Naive thymus-derived CD8-positive, alpha-beta T cell (primary cell): ENCODE results near the gene HTRA1. TPM values are rescaled to one million over a fixed set of nuclear protein-coding genes. Genes with fewer than 3 reads are reported as not detected.

Experiments
- ATAC-seq, 2 donors: fragments of 150-1000 bp; cut with Tn5 transposase in 1 of 2; sonication (Bioruptor Pico), chemical (Tn5 transposase) in 1 of 2; 1 replicate in 1 of 2; 2 replicates in 1 of 2; pipeline ENCODE4 v1.10.0; 2021; ENCODE audit warnings: mild to moderate bottlenecking in 2 of 2, moderate library complexity in 2 of 2
- POLR2A ChIA-PET: fragments of 350-600 bp; sonication (Branson Sonifier 250); formaldehyde crosslinking; loops from one replicate; lab custom pipeline; 2021; ENCODE audit warnings: antibody characterized with exemption; lab: Charles Lee
- DNase-seq, 10 donors: peaks; one replicate each; pipeline versions ENCODE4 v3.0.0 to v3.0.0-alpha.2; 2020 to 2022
- H3K27ac Mint-ChIP-seq, 10 donors: one replicate each; pipeline ENCODE4 v1.8.0; 2020 to 2022; ENCODE audit warnings: mild to moderate bottlenecking in 10 of 10, mixed read lengths in 10 of 10, moderate library complexity in 4 of 10, inconsistent platforms in 1 of 10
- H3K27me3 Mint-ChIP-seq, 5 donors: one replicate each; pipeline ENCODE4 v1.8.0; 2021 to 2022; ENCODE audit warnings: mixed read lengths in 5 of 5
- H3K36me3 Mint-ChIP-seq, 3 donors: one replicate each; pipeline ENCODE4 v1.8.0; 2020 to 2022; ENCODE audit warnings: mixed read lengths in 3 of 3, mild to moderate bottlenecking in 2 of 3, inconsistent platforms in 1 of 3
- H3K4me1 Mint-ChIP-seq, 4 donors: one replicate each; pipeline ENCODE4 v1.8.0; 2021 to 2022; ENCODE audit warnings: mixed read lengths in 4 of 4
- H3K4me3 Mint-ChIP-seq, 10 donors: one replicate each; pipeline ENCODE4 v1.8.0; 2020 to 2022; ENCODE audit warnings: mild to moderate bottlenecking in 10 of 10, mixed read lengths in 10 of 10, moderate library complexity in 6 of 10, inconsistent platforms in 1 of 10
- H3K9me3 Mint-ChIP-seq, 9 donors: one replicate each; pipeline ENCODE4 v1.8.0; 2020 to 2022; ENCODE audit warnings: mixed read lengths in 9 of 9, mild to moderate bottlenecking in 3 of 9, inconsistent platforms in 1 of 9, moderate library complexity in 1 of 9
- polyA plus RNA-seq, 3 donors: library from polyadenylated mRNA; unstranded; fragments of 300-500 nt; fragmentation: Illumina TruSeq; gene quantifications; one replicate each; pipeline ENCODE4 v1.2.3, GENCODE V29; 2021
- total RNA-seq, 8 experiments: library from RNA in 2 of 8; stranded (reverse) in 2 of 8; gene quantifications; one replicate each; pipeline ENCODE4 v1.2.3 and lab custom pipeline; 2021 to 2026

Gene HTRA1
- total and polyA plus RNA-seq, 5 experiments from 2014 or later, result not detected

DNA sequence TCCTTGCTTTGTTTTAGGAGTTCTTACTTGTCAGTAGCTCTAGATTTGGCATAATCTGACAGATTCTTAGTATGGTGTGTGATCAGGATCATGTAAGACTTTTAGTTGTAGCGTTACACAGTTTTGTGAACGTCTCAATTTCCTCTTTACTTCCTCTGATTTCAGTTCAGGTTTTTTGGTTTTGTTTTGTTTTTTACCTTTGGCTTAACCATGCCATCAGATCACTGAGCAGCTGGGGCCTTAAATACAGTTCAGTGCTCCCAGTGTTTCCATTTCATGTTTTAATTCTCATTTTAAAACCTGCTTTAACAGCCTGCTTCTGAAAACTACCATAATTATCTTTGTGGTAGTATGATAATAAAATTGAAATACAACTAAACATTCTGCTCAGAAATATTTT, 34.1 kb upstream of the HTRA1 start:
- H3K27me3 Mint-ChIP-seq, result no peaks in the 10 kb centered on the region
- peak overlapping the region; percentile 48 to 92 (median 79) for H3K27ac Mint-ChIP-seq
- peaks cover 14 to 55% (median 29%) of the 10 kb centered on the region in 4 donors for H3K4me1 Mint-ChIP-seq
- POLR2A ChIA-PET, result interaction anchor here (1.5 kb wide), 1 partner anchor 53 kb away, joined by 10 read pairs; the partner anchor contains the start of gene PLEKHA1
- ATAC-seq (no peak), DNase-seq (no peak)
- H3K9me3 Mint-ChIP-seq, result no peaks in the 10 kb centered on the region
- H3K36me3 Mint-ChIP-seq, result peaks cover 6 to 39% (median 19%) of the 10 kb centered on the region in 3 donors
- H3K4me3 Mint-ChIP-seq, result peak overlapping the region in 8 of 10 donors; percentile 1 to 46 (median 32)

DNA sequence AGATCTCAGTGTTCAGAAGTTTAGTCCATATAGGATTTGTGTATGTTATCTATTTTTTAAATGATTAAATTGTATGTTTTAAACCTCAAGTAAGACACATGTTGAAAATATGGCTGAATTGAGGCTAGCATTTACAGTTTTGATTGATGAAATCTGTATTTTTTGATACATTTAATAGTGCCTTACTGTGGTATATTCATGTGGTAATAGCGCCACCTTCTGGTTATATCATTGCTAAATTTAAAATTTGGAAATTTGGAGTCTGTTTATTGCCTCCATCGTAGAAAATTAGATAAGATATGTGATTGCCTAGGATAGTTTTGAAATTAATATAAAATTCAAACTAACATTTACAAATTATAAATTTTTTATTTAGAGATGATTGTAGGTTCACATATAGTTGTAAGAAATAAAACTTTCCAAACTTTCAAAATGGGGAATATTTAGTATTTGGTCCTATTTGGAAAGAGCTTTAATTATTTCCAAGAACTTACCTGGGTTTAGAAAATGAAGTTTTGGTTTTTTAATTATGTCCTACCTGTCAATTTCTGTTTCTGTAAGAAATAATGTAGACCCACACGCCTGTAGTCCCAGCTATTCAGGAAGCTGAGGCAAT, 26.0 kb upstream of the HTRA1 start:
- H3K27ac Mint-ChIP-seq, result peak overlapping the region in 2 of 10 donors; percentile 19 to 46

DNA sequence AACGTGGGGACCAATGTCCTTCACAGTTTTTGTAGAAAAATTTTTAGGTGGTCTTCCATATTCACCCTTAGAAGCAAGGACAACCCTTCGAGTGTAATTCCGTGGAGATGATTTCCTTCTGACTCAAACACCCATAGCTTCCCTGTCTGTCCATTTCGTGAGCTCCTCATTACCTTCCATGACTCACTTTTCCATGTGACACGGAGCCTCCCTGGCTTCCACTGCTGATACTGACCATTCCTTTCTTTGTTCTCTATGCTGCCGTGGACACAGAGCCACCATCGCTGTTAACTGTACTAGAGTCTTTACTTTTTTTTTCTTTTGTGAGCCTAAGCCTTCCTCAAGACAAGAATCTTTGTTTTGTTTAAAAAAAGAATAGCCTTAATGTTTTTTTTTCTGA, 19.4 kb upstream of the HTRA1 start:
- H3K4me1 Mint-ChIP-seq, result peaks cover 0 to 4% (median 1%) of the 10 kb centered on the region in 4 donors
- DNase-seq (no peak), ATAC-seq (no peak)
- H3K9me3 Mint-ChIP-seq, result peaks cover 0 to 10% (median 4%) of the 10 kb centered on the region in 9 donors
- H3K27me3 Mint-ChIP-seq, result peaks cover 0 to 3% (median 0%) of the 10 kb centered on the region in 5 donors
- H3K36me3 Mint-ChIP-seq, result peaks cover 3 to 10% (median 4%) of the 10 kb centered on the region in 3 donors
- H3K4me3 Mint-ChIP-seq, result peak overlapping the region in 1 of 10 donors; percentile 5
- POLR2A ChIA-PET, result no interaction called here
- no peak overlapping the region for H3K27ac Mint-ChIP-seq

More for the DNA sequence above, 26.0 kb upstream of the HTRA1 start:
- peaks cover 7 to 24% (median 7%) of the 10 kb centered on the region in 3 donors for H3K36me3 Mint-ChIP-seq
- peak; percentile 42 to 61 for ATAC-seq
- peaks cover 0 to 4% (median 2%) of the 10 kb centered on the region in 9 donors for H3K9me3 Mint-ChIP-seq
- H3K4me1 Mint-ChIP-seq, result peaks cover 0 to 11% (median 5%) of the 10 kb centered on the region in 4 donors
- no peak overlapping the region for H3K4me3 Mint-ChIP-seq
- peak in 4 of 10 donors; percentile 4 to 70 (median 66) for DNase-seq
- peaks cover 0 to 1% (median 0%) of the 10 kb centered on the region in 5 donors for H3K27me3 Mint-ChIP-seq
- POLR2A ChIA-PET, result interaction anchor here (1.2 to 2.3 kb wide), 5 partner anchors 17 to 136 kb away, joined by 3 to 10 read pairs (median 4); partner anchors contain the start of gene PLEKHA1

DNA sequence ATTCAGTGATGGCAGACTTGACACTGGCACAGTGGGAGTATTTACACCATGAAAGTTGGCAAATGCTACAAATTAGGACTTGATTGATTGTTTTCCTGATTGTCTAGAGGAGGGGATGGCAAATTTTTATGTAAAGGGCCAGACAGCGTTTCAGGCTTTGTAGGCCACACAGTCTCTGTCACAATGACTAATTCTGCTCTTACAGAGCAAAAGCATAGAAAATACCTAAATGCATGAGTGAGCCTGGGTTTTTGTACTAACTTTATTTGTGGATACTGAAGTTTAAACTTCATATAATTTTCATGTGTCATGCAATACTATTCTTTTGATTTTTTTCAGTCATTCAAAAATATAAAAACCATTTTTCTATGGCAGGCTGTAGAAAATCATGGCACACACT, 15.9 kb upstream of the HTRA1 start:
- H3K27me3 Mint-ChIP-seq, result peaks cover under 1 to 15% (median 4%) of the 10 kb centered on the region in 5 donors
- H3K36me3 Mint-ChIP-seq, result peaks cover 0 to 2% (median 0%) of the 10 kb centered on the region in 3 donors
- no peaks in the 10 kb centered on the region for H3K4me1 Mint-ChIP-seq
- no peak for ATAC-seq
- no peak overlapping the region for H3K4me3 Mint-ChIP-seq
- H3K9me3 Mint-ChIP-seq, result peaks cover 0 to 4% (median 1%) of the 10 kb centered on the region in 9 donors
- POLR2A ChIA-PET, result no interaction called here
- DNase-seq, result no peak
- H3K27ac Mint-ChIP-seq, result no peak overlapping the region

DNA sequence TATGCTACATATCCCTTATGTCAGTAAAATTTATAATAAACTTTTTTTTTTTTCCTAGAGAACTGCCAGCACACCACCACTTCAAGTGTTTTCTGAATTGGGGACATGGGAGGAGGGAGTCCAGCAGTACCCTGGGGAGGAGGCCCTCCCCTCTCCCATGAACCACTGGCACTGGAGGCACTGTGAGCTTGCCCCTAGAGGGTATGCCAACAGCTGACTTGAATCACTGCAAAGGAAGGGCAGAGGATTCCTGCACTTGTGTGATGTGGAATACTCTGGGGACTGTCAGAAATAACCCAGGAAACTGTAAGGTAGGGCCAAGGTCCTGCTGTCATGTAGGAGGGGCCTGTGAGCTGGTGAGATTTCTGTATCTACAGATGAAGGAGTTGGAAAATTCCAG, 15.4 kb upstream of the HTRA1 start:
- DNase-seq (no peak), ATAC-seq (no peak)
- Mint-ChIP-seq H3K9me3 (peaks cover 0 to 2% (median 0%) of the 10 kb centered on the region in 9 donors), H3K36me3 (no peaks in the 10 kb centered on the region), H3K4me1 (no peaks in the 10 kb centered on the region), H3K4me3 (no peak overlapping the region), H3K27me3 (peaks cover 2 to 20% (median 9%) of the 10 kb centered on the region in 5 donors), H3K27ac (no peak overlapping the region)
- POLR2A ChIA-PET, result no interaction called here

DNA sequence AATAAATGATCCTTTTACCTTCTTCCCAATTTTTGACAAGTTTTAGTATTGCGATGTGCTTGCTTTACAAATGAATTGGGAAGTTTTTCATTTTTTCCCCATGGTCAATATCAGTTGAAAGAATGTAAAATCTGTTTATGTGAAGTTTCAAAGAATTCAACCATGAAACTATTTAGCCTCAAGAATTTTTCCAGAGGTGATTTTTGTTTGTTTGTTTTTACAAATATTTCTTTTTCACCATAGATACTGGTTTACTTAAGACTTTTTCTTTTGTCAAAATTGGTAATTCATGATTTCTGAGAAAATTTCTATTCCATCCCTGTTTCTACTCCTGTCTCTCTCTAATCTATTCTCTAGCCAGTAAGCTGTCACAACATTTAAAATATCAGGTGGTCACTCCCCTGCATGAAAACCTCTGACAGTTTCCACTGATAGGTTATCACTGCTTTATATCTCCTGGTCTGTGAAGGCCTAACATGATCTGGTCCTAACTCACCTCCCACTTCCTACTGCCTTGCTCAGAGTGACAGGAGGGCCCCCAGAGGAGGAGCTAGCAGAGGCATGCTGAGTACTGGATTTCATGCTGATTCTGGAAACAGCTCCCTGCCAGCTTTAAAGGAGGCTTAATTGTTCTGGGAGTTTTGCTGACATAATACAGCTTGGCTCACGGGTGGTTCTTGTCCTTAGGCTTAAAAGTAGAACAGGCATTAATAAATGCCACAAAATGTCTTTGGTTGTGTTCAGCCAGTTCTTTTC, 14.5 kb upstream of the HTRA1 start:
- Mint-ChIP-seq H3K9me3 (peaks cover 0 to 2% (median 0%) of the 10 kb centered on the region in 9 donors), H3K27ac (peak overlapping the region in 1 of 10 donors; percentile 84), H3K4me1 (no peaks in the 10 kb centered on the region), H3K27me3 (peaks cover 2 to 24% (median 13%) of the 10 kb centered on the region in 5 donors), H3K36me3 (no peaks in the 10 kb centered on the region), H3K4me3 (no peak overlapping the region)
- no peak for DNase-seq
- POLR2A ChIA-PET, result no interaction called here
- ATAC-seq, result no peak

DNA sequence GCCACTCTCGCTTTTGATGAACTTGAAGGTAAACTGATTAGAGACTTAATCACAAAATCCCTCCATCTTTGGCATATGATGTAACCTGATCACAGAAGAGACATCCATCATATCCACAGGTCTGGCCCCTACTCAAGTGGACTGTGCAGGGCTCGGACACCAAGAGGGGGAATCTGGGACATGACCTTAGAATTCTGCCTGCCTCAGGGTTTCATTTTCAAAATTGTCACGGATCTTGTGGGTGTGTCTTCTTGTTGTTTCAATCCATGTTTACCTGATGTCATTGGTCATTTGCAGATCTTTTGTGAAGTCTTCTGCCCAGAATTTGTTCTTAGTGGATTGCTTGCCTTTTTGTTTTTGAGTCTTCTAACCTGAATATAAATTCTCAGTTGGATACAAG, 12.8 kb upstream of the HTRA1 start:
- H3K27me3 Mint-ChIP-seq, result peaks cover 5 to 24% (median 15%) of the 10 kb centered on the region in 5 donors
- ATAC-seq (no peak), DNase-seq (no peak)
- no peak overlapping the region for H3K27ac Mint-ChIP-seq
- peaks cover 0 to 2% (median 0%) of the 10 kb centered on the region in 9 donors for H3K9me3 Mint-ChIP-seq
- H3K4me1 Mint-ChIP-seq, result no peaks in the 10 kb centered on the region
- H3K36me3 Mint-ChIP-seq, result peaks cover 0 to 4% (median 0%) of the 10 kb centered on the region in 3 donors
- no peak overlapping the region for H3K4me3 Mint-ChIP-seq
- POLR2A ChIA-PET, result no interaction called here

DNA sequence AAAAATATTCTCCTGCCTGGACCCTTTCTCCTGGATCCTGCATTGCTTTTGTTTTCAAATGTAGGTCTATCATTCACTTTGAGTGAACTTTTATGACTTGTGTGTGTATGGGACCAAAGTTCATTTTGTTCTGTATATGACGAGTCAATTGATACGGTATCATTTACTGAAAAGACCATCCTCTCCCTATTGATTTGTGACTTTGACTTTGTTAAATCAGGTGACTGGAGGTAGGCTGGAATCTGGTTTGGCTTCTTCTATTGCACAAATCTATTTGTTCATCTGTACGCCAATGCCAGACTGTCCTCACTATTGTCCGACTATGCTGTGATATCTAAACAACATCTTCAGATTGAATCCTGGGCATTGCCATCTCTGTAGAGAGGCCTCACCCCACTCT, 12.2 kb upstream of the HTRA1 start:
- H3K4me3 Mint-ChIP-seq, result no peak overlapping the region
- H3K27me3 Mint-ChIP-seq, result peaks cover 6 to 24% (median 16%) of the 10 kb centered on the region in 5 donors
- H3K27ac Mint-ChIP-seq, result no peak overlapping the region
- H3K36me3 Mint-ChIP-seq, result peaks cover 0 to 4% (median 0%) of the 10 kb centered on the region in 3 donors
- DNase-seq (no peak), ATAC-seq (no peak)
- peaks cover 0 to 2% (median 0%) of the 10 kb centered on the region in 9 donors for H3K9me3 Mint-ChIP-seq
- POLR2A ChIA-PET, result no interaction called here
- H3K4me1 Mint-ChIP-seq, result no peaks in the 10 kb centered on the region

DNA sequence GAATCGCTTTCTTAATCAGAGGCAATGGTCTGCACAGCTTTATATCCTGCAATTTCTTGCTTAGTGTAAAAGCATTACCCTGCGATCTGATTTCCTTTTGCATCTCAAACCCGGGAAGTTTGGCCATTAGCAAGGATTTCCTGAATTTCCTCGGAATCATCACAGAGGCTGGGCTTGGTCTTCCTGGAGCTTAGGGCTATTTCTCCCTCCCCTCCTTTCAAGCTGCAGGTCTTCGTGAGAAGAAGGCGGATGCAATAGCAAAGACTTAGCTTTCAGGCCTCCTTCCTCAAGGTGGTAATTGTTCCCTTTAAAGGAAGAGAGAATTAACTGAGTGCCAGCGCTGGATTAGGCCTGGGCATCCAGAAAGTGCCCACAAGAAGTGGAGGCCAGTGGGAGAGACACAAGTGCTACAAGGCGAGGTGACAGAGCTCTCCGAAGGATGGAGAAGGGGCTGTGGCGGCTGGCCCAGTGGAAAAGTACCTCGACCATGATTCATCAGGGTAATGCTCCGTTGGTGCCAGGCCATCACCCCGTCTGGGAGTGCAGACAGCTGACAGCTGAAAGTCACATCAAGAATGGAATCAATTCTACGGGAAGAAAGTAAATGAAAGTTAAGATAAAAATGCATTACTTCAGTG, 10.9 kb upstream of the HTRA1 start:
- POLR2A ChIA-PET, result no interaction called here
- peaks cover 0 to 4% (median 0%) of the 10 kb centered on the region in 3 donors for H3K36me3 Mint-ChIP-seq
- peaks cover 6 to 29% (median 23%) of the 10 kb centered on the region in 5 donors for H3K27me3 Mint-ChIP-seq
- DNase-seq (no peak), ATAC-seq (no peak)
- H3K9me3 Mint-ChIP-seq, result peaks cover 0 to 2% (median 0%) of the 10 kb centered on the region in 9 donors
- no peaks in the 10 kb centered on the region for H3K4me1 Mint-ChIP-seq
- H3K27ac Mint-ChIP-seq, result no peak overlapping the region
- H3K4me3 Mint-ChIP-seq, result no peak overlapping the region

DNA sequence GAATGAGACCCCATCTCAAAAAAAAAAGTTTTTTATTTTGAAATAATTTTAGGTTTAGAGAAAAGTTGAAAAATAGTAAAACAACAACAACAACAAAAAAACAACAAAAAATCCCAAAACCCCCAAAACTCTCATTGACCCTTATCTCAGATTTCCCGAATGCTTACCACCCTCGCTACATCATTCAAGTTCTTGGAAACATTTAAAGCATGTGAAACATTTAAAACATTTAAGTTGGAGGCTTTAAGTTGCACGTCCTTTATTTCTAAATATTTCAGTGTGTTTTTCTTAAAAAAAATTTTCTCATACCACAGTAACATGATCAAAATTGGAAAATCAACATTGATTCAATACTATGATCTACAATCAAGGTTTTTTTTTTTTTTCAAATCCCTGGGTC, 7.3 kb upstream of the HTRA1 start:
- ATAC-seq, result no peak
- Mint-ChIP-seq H3K27me3 (peaks cover 31 to 56% (median 42%) of the 10 kb centered on the region in 5 donors), H3K4me3 (no peak overlapping the region)

DNA sequence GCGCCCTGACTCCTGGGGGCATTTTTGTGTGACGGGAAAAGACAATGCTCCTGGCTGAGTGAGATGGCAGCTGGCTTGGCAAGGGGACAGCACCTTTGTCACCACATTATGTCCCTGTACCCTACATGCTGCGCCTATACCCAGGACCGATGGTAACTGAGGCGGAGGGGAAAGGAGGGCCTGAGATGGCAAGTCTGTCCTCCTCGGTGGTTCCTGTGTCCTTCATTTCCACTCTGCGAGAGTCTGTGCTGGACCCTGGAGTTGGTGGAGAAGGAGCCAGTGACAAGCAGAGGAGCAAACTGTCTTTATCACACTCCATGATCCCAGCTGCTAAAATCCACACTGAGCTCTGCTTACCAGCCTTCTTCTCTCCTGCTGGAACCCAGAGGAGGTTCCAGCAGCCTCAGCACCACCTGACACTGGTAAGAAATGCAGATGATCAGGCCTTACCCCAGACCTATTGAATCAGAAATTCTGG, 6.7 kb upstream of the HTRA1 start, which contains the start of gene ARMS2:
Gene ARMS2, plus strand, starts transcription at position 51 of the 478 bp plus-strand sequence. Its CDS starts 75 bp downstream, at position 126.
- peaks cover 0 to 2% (median 0%) of the 10 kb centered on the region in 9 donors for H3K9me3 Mint-ChIP-seq
- POLR2A ChIA-PET, result no interaction called here

More for the DNA sequence above, 7.3 kb upstream of the HTRA1 start:
- peaks cover 0 to 4% (median under 1%) of the 10 kb centered on the region in 4 donors for H3K4me1 Mint-ChIP-seq
- POLR2A ChIA-PET, result no interaction called here
- peaks cover 0 to 2% (median 0%) of the 10 kb centered on the region in 9 donors for H3K9me3 Mint-ChIP-seq
- H3K36me3 Mint-ChIP-seq, result peaks cover 0 to 4% (median 0%) of the 10 kb centered on the region in 3 donors
- DNase-seq, result no peak
- H3K27ac Mint-ChIP-seq, result no peak overlapping the region

More for the DNA sequence above, 6.7 kb upstream of the HTRA1 start, which contains the start of gene ARMS2:
- no peak for ATAC-seq
- no peak within 1 kb of the TSS for H3K27ac Mint-ChIP-seq
- H3K4me1 Mint-ChIP-seq, result peaks cover 0 to 8% (median under 1%) of the 10 kb centered on the region in 4 donors
- peaks cover 31 to 58% (median 46%) of the 10 kb centered on the region in 5 donors for H3K27me3 Mint-ChIP-seq
- H3K4me3 Mint-ChIP-seq, result no peak within 1 kb of the TSS
- peaks cover 0 to 4% (median 0%) of the 10 kb centered on the region in 3 donors for H3K36me3 Mint-ChIP-seq
- DNase-seq, result no peak
